A172 (cell line): ENCODE results near the gene EMID1. TPM values are rescaled to one million over a fixed set of nuclear protein-coding genes. Genes with fewer than 3 reads are reported as not detected.

Experiments
- total RNA-seq: library from RNA; depleted of rRNA; stranded (reverse); fragments of >200 nt; shearing (Covaris generic); gene quantifications from 2 replicates; pipeline ENCODE4 v1.2.3, GENCODE V29; 2014; rRNA removed

The EMID1 gene
- total RNA-seq, 1 experiment from 2014 or later: not detected

Other genes with a start within 250 kb of the EMID1 start
- gene C22orf31, start 144.1 kb upstream of the EMID1 start, total RNA-seq: not detected in 2 replicates
- 2.0 and 2.1 TPM in 2 replicates for gene KREMEN1, start 132.9 kb upstream of the EMID1 start, total RNA-seq
- gene RHBDD3, start 62.1 kb downstream of the EMID1 start, total RNA-seq: 15.3 and 19.3 TPM in 2 replicates
- gene EWSR1, start 62.4 kb downstream of the EMID1 start, total RNA-seq: 146 and 168 TPM in 2 replicates
- 27.5 and 32.1 TPM in 2 replicates for gene GAS2L1, start 100.8 kb downstream of the EMID1 start, total RNA-seq
- not detected in 2 replicates for gene RASL10A, start 109.8 kb downstream of the EMID1 start, total RNA-seq
- 33.2 and 35.8 TPM in 2 replicates for gene AP1B1, start 182.7 kb downstream of the EMID1 start, total RNA-seq
- not detected in 2 replicates for gene RFPL1, start 232.7 kb downstream of the EMID1 start, total RNA-seq